Sigmoid colon (tissue), 7 donors: ENCODE data around the gene SZT2. TPM values are rescaled to one million over a fixed set of nuclear protein-coding genes. Genes with fewer than 3 reads are reported as not detected.
A peak's percentile ranks its signal among the peaks of the same experiment; 100 is the strongest.

Source experiments
- DNase-seq: peaks from one replicate; pipeline ENCODE4 v3.0.0-alpha.2; 2019
- H3K27ac ChIP-seq, 4 donors: fragments of 200-600 bp; sonication (generic); one replicate each; pipeline ENCODE4 v1.5.1; 2016 to 2019; ENCODE audit warnings: mild to moderate bottlenecking in 1 of 4
- H3K27me3 ChIP-seq, 3 donors: fragments of 200-600 bp; sonication (generic); one replicate each; pipeline ENCODE4 v1.5.1; 2019; ENCODE audit warnings: mild to moderate bottlenecking in 1 of 3
- H3K36me3 ChIP-seq, 4 donors: fragments of 200-600 bp; sonication (generic); one replicate each; pipeline ENCODE4 v1.5.1; 2016 to 2019
- H3K4me1 ChIP-seq, 4 donors: fragments of 200-600 bp; sonication (generic); one replicate each; pipeline ENCODE4 v1.5.1; 2017 to 2019
- H3K4me3 ChIP-seq, 4 donors: fragments of 200-600 bp; sonication (generic); one replicate each; pipeline ENCODE4 v1.5.1; 2017 to 2019; ENCODE audit warnings: mild to moderate bottlenecking in 2 of 4, moderate library complexity in 1 of 4
- H3K9me3 ChIP-seq, 4 donors: fragments of 200-600 bp in 3 of 4; sonication (generic) in 3 of 4; one replicate each; pipeline versions ENCODE4 v1.5.1 to v1.6.1; 2013 to 2019
- CTCF ChIP-seq, 4 experiments: fragments of 450-650 bp in 3 of 4; fragments of 200-600 bp in 1 of 4; IDR thresholded peaks; one replicate each; pipeline ENCODE4 v1.5.1; 2016 to 2019; ENCODE audit warnings: antibody characterized with exemption in 4 of 4, mild to moderate bottlenecking in 3 of 4, moderate library complexity in 2 of 4
- EP300 ChIP-seq, 4 donors: sonication (generic); formaldehyde crosslinking; IDR thresholded peaks; one replicate each; pipeline ENCODE4 v1.6.1; 2017; ENCODE audit warnings: antibody characterized with exemption in 4 of 4
- POLR2A ChIP-seq, 2 donors: fragments of 450-650 bp; IDR thresholded peaks; one replicate each; pipeline ENCODE4 v1.6.1; 2016; ENCODE audit warnings: antibody characterized with exemption in 2 of 2, mild to moderate bottlenecking in 2 of 2, moderate library complexity in 2 of 2
- POLR2AphosphoS5 ChIP-seq, 4 donors: sonication (generic); formaldehyde crosslinking; IDR thresholded peaks; one replicate each; pipeline ENCODE4 v1.6.1; 2017; ENCODE audit warnings: antibody characterized with exemption in 4 of 4
- WGBS, 2 donors: extraction: QIAGEN DNeasy Blood & Tissue Kit; methylation state at CpG; one replicate each; pipeline ENCODE4 v1.1.7; 2013; 5-methylcytosine and 5-hydroxymethylcytosine counted together
- intact Hi-C: fragments of 100-400 bp; cut with DNase I; formaldehyde crosslinking; loops from one replicate; pipeline ENCODE4 v1.15.1; 2023
- polyA plus RNA-seq, 3 donors: library from polyadenylated mRNA; stranded (reverse); fragments of 200-250 nt; gene quantifications; one replicate each; pipeline ENCODE4 v1.2.3, GENCODE V29; 2013
- total RNA-seq, 4 donors: library from RNA; depleted of rRNA; stranded (reverse); fragments of >200 nt; gene quantifications; one replicate each; pipeline ENCODE4 v1.1.0, GENCODE V29; 2016
- donor health status: healthy with polysubstance abuse.
- donor health status: Bipolar disorder and iron deficiency.
- donor health status: healthy.

SZT2 gene
- total and polyA plus RNA-seq, 7 donors: 4.6 to 47.4 (median 19.3) TPM

DNA sequence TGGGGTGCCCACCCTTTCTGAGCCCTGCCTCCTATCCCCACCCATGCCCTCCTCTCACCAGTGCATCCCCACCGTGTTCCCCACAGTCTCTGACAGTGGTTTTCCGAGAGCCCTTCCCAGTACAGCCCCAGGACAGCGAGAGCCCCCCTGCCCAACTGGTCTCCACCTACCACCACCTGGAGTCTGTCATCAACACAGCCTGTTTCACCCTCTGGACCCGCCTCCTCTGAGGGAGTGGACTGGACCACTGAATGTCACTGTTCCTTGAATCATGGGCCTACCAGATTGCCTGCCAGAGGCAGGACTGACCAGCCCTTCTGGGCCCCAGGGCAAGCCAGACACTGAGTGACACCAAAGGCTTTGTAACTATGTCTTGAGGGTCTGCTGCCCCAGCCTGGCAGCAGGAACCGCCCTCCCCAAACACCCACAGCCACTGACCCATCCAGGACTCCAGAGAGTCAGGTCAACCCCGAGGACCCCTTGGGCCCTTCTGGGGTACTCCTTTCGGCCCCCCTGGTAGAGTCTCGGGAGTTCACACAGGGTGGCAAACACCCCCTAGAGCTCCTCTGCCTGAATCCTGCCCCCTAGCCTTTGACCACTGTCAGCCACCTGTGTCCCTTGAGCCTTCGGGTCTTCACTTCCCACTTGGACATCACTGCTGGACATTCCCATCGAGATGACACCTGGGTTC, 60.7 kb downstream of the SZT2 start:
- no peaks in the 10 kb centered on the region for H3K27me3 ChIP-seq
- no peak overlapping the region for H3K27ac ChIP-seq
- 85 to 87% methylated on average over 10 of the region's 10 CpGs for WGBS, 2 donors
- peak; percentile 63 for DNase-seq
- H3K9me3 ChIP-seq: no peaks in the 10 kb centered on the region
- H3K36me3 ChIP-seq: peaks cover 40 to 68% (median 58%) of the 10 kb centered on the region in 4 donors
- TF ChIP-seq EP300 (IDR thresholded peaks at IDR 0.05): no peak
- no peak for TF ChIP-seq POLR2A (IDR thresholded peaks at IDR 0.05)
- TF ChIP-seq CTCF (IDR thresholded peaks at IDR 0.05): no peak
- TF ChIP-seq POLR2AphosphoS5 (IDR thresholded peaks at IDR 0.05): no peak
- intact Hi-C loops: loop anchor here (5.0 kb wide), 1 partner anchor 93 kb away; the partner anchor contains the start of gene CDC20
- H3K4me3 ChIP-seq: no peak overlapping the region
- H3K4me1 ChIP-seq: peaks cover 0 to 22% (median 20%) of the 10 kb centered on the region in 4 donors

- no peak overlapping the region for H3K4me3 ChIP-seq
- peak; percentile 51 for DNase-seq
- H3K27ac ChIP-seq: peak overlapping the region in 1 of 4 donors; percentile 90
- intact Hi-C loops: loop anchor here (5.0 kb wide), 1 partner anchor 94 kb away; the partner anchor contains the start of gene CDC20
- TF ChIP-seq EP300 (IDR thresholded peaks at IDR 0.05) (no peak), POLR2AphosphoS5 (IDR thresholded peaks at IDR 0.05) (no peak), CTCF (IDR thresholded peaks at IDR 0.05) (no peak), POLR2A (IDR thresholded peaks at IDR 0.05) (no peak)
- H3K4me1 ChIP-seq: peaks cover 0 to 22% (median 20%) of the 10 kb centered on the region in 4 donors
- WGBS, 2 donors: 74 to 84% methylated on average over 12 of the region's 12 CpGs
- H3K9me3 ChIP-seq: no peaks in the 10 kb centered on the region
- peaks cover 33 to 60% (median 53%) of the 10 kb centered on the region in 4 donors for H3K36me3 ChIP-seq
- no peaks in the 10 kb centered on the region for H3K27me3 ChIP-seq
Observed at GRCh38 chr1:43451157-43451591, 61.5 kb downstream of the SZT2 start.

- Histone ChIP-seq H3K4me3 (no peak overlapping the region), H3K9me3 (no peaks in the 10 kb centered on the region), H3K27me3 (no peaks in the 10 kb centered on the region), H3K4me1 (peaks cover 0 to 22% (median 20%) of the 10 kb centered on the region in 4 donors), H3K27ac (peak overlapping the region in 3 of 4 donors; percentile 90 to 97 (median 95)), H3K36me3 (peaks cover 26 to 53% (median 45%) of the 10 kb centered on the region in 4 donors)
- DNase-seq: peak; percentile 64
- intact Hi-C loops: loop anchor here (5.0 kb wide), 1 partner anchor 95 kb away; the partner anchor contains the start of gene CDC20
- TF ChIP-seq POLR2A (IDR thresholded peaks at IDR 0.05) (no peak), POLR2AphosphoS5 (IDR thresholded peaks at IDR 0.05) (no peak), EP300 (IDR thresholded peaks at IDR 0.05) (no peak), CTCF (IDR thresholded peaks at IDR 0.05) (no peak)
- WGBS, 2 donors: 86 to 87% methylated on average over 22 of the region's 22 CpGs
Observed at GRCh38 chr1:43451701-43452532, 62.2 kb downstream of the SZT2 start.

GRCh38 chr1:43452789-43453441, 63.2 kb downstream of the SZT2 start:
- H3K27ac ChIP-seq: peak overlapping the region; percentile 90 to 97 (median 94)
- peaks cover 0 to 22% (median 20%) of the 10 kb centered on the region in 4 donors for H3K4me1 ChIP-seq
- no peaks in the 10 kb centered on the region for H3K9me3 ChIP-seq
- H3K27me3 ChIP-seq: no peaks in the 10 kb centered on the region
- H3K4me3 ChIP-seq: peak overlapping the region; percentile 49 to 77 (median 67)
- 19 to 28% methylated on average over 10 of the region's 10 CpGs for WGBS, 2 donors
- DNase-seq: peak; percentile 83
- peaks cover 16 to 43% (median 35%) of the 10 kb centered on the region in 4 donors for H3K36me3 ChIP-seq
- intact Hi-C loops: loop anchor here (5.0 kb wide), 1 partner anchor 96 kb away; the partner anchor contains the start of gene CDC20
- TF ChIP-seq EP300 (IDR thresholded peaks at IDR 0.05) (no peak), POLR2AphosphoS5 (IDR thresholded peaks at IDR 0.05) (peak in 1 of 4 donors; percentile 13), POLR2A (IDR thresholded peaks at IDR 0.05) (no peak), CTCF (IDR thresholded peaks at IDR 0.05) (peak in 1 of 4 experiments; percentile 11)
